KOPT-K1 (cell line): ENCODE data around the gene EDIL3.
"Not testable (repeated sequence)": the region's sequence is repeated elsewhere in the genome, so short reads cannot be mapped to it uniquely, and the experiment has no call there.

Source experiments
- H3K27ac ChIP-seq: fragments of 200-600 bp; sonication (generic); 2 replicates; pipeline ENCODE4 v1.5.1; 2016; ENCODE audit warnings: antibody characterized with exemption, mild to moderate bottlenecking, low read depth, low read length; ENCODE audit not compliant: poor library complexity, severe bottlenecking
- H3K36me3 ChIP-seq: fragments of 200-600 bp; sonication (generic); 2 replicates; pipeline ENCODE4 v1.5.1; 2017; ENCODE audit warnings: antibody characterized with exemption, mild to moderate bottlenecking, low read length, moderate library complexity; ENCODE audit not compliant: insufficient read depth
- H3K9me3 ChIP-seq: fragments of 200-600 bp; sonication (generic); 2 replicates; pipeline ENCODE4 v1.5.1; 2017; ENCODE audit warnings: antibody characterized with exemption, low read length, mild to moderate bottlenecking; ENCODE audit not compliant: insufficient read depth, poor library complexity, severe bottlenecking

Gene EDIL3

GRCh38 chr5:84080908-84081307 is 303.8 kb downstream of the EDIL3 start:
- H3K9me3 ChIP-seq, result no peaks in the 10 kb centered on the region
- H3K36me3 ChIP-seq, result no peaks in the 10 kb centered on the region
- no peak overlapping the region for H3K27ac ChIP-seq

- no peaks in the 10 kb centered on the region for H3K9me3 ChIP-seq
- no peak overlapping the region for H3K27ac ChIP-seq
- no peaks in the 10 kb centered on the region for H3K36me3 ChIP-seq
These were observed 312.3 kb downstream of the EDIL3 start for GRCh38 chr5:84072339-84072738.

DNA sequence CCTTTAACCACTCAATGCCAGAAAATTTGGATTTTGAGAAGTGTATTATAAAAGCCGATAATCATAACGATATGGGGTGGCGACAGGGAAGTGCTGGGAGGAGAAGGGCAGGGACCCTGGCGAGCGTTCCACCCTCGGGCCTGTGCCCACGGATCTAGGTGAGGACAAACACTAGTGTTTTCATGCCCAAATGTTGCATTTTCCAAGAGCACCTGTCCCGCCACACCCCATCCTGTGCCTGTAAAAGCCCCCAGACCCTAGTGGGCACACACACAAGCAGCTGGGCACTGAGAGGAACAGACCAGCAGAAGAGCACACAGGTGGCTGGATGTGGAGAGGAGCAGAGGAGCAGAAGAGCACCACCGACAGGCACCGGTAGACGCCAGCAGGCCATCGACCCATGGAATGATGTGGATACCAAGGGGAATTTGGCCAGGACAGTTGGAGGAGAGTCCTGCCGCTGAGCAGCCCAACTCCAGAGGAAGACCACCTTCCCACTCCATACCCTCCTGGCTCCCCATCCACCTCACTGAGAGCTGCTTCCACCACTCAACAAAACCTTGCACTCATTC is 315.0 kb downstream of the EDIL3 start:
- H3K9me3 ChIP-seq, result no peaks in the 10 kb centered on the region
- no peaks in the 10 kb centered on the region for H3K36me3 ChIP-seq
- no peak overlapping the region for H3K27ac ChIP-seq

GRCh38 chr5:84063041-84063440 is 321.6 kb downstream of the EDIL3 start:
- Histone ChIP-seq H3K27ac (no peak overlapping the region), H3K36me3 (no peaks in the 10 kb centered on the region), H3K9me3 (no peaks in the 10 kb centered on the region)

DNA sequence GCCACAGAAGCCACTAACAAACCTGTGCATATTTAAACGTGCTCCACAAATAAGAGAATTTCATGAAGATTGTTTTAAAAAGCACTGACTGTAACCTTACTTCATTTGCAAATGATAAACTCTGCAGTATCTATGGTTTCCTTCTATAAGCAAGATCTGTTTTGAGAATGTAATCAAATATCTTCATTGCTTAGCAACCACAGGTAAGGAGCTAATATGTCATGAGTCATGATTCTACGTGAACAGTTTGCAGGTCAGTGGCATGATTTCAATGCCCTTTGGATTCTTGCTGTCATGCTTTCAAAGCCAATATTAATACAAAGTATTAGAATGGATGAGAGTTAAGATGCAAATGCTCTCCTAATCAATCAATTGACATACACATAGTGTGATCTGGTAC is 325.0 kb downstream of the EDIL3 start:
- H3K9me3 ChIP-seq, result no peaks in the 10 kb centered on the region
- no peaks in the 10 kb centered on the region for H3K36me3 ChIP-seq
- no peak overlapping the region for H3K27ac ChIP-seq

DNA sequence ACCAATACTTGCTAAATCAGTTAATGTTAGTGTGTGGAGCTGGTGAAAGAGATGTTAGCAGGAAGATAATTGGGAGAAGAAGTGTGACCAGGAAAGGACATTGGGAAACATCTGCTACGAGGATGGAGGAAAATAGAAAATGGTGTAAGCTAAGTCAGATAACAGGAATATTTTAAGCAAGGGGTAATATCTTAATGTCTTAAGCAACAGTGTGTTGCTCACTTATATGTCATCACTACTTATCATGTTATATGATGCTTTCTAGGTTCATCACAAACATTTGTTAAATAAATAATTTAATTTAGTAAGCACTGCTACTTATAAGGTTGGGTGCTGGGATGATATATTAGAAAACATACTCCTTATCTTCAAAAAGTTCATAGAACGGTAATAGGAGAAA is 326.1 kb downstream of the EDIL3 start:
- H3K36me3 ChIP-seq, result no peaks in the 10 kb centered on the region
- no peaks in the 10 kb centered on the region for H3K9me3 ChIP-seq
- H3K27ac ChIP-seq, result no peak overlapping the region

DNA sequence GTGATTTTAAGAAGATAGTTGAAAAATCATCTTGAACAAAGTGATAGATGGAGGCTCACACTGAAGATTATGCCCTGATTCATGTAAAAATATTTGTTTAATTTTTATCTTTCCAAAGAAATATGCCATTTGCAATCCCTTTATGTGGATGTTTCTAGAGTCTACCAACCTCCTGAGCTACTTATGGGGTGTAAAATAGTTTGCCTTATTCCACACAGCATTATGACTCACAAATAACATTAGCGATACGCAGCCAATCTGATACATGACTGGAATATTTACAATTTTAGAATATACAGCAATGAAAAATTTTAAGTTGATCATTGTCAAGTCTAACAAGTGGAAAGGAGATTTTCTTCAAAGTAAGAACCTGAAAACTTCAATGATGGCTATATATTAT is 327.5 kb downstream of the EDIL3 start:
- Histone ChIP-seq H3K36me3 (no peaks in the 10 kb centered on the region), H3K27ac (no peak overlapping the region), H3K9me3 (no peaks in the 10 kb centered on the region)

DNA sequence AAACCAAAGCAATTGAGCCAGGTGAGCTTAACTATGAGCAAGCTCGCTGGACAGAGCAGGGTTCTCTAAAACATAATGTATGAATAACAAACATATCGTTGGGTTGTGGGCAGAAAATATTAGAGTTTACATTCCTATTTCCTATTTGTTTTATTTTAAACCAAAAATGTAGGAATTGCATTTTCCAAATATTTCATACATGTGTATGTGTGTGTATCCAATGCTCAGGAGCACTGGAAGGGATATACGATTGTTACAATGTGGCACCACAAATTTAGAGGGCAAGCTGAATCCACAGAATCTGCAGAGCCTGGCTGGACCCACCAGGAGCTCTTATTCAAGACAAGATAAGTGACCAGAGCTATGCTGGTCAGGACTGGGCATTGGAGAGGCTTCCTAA is 338.7 kb downstream of the EDIL3 start:
- H3K9me3 ChIP-seq, result no peaks in the 10 kb centered on the region
- H3K27ac ChIP-seq, result no peak overlapping the region
- no peaks in the 10 kb centered on the region for H3K36me3 ChIP-seq

DNA sequence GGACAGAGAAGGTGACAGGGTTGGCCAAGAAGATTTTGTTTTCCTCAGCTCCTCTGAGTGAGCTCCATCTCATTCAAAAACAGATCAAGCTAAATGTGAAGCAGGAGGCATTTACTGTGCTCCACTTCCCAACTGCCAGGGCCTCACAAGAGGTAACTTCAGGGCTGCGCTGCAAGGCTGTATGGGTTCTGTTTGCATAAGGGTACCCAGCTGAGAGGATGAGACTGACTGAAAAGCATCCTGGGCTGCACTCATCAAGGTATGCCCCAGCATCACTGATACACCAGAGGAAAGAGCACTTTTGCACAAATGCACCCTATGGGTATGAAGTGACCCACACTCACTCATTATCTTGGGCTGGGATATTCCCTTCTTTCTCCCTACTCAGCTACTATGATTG is 347.8 kb downstream of the EDIL3 start:
- no peaks in the 10 kb centered on the region for H3K9me3 ChIP-seq
- no peaks in the 10 kb centered on the region for H3K36me3 ChIP-seq
- no peak overlapping the region for H3K27ac ChIP-seq

DNA sequence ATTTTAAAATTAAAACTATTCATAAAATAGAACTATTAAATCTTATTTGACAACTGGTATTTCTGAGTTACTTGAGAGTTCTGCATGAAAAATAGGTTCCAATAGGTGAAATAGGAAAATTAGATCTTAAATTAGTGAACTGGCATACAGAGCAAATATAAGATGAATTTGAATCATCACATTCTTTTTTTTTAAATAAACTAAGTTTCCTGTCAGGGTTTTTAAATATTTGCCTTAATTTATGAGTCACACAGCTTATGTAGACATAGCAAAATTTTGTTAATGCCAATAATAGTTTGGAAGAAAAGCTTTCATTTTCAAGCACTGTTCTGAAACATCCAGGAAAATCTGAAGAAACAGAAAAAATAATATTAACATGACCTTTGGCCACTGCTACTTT is 352.4 kb downstream of the EDIL3 start:
- Histone ChIP-seq H3K36me3 (no peaks in the 10 kb centered on the region), H3K9me3 (no peaks in the 10 kb centered on the region), H3K27ac (no peak overlapping the region)

DNA sequence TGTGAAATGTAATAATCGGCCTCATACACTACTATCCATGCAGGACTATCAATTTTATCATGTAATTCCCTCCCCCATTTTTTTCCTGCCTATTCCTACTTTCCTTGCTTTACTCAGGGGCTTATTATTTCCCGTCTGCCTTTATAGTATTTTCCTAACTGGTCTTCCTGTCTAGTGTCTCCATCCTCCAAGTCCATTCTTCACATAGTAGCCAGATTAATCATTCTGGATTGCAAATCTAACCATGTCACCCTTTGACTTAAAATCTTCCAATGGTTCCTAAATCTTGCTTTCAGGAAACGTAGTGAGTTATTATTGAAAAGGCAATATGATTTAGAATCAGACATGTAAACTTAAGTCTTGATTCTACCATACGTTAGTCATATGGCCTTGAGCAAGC is 356.6 kb downstream of the EDIL3 start:
- no peaks in the 10 kb centered on the region for H3K36me3 ChIP-seq
- H3K9me3 ChIP-seq, result no peaks in the 10 kb centered on the region
- H3K27ac ChIP-seq, result no peak overlapping the region

DNA sequence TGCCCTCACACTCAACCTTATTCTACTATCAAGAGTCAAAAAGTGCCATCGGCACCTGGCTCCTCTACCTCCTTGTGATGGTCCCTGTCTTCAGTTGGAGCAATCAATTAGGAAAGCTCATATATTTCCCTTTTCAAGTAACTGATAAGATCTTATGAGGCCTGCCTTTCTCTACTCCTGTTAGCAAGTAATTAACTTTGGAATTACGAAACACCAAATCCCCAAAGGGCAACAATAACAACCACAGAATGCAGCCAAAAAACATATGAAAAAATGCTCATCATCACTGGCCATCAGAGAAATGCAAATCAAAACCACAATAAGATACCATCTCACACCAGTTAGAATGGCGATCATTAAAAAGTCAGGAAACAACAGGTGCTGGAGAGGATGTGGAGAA is 366.2 kb downstream of the EDIL3 start:
- not testable (repeated sequence) for H3K27ac ChIP-seq, H3K9me3 ChIP-seq, H3K36me3 ChIP-seq

- no peaks in the 10 kb centered on the region for H3K36me3 ChIP-seq
- H3K27ac ChIP-seq, result no peak overlapping the region
- H3K9me3 ChIP-seq, result no peaks in the 10 kb centered on the region
These were observed 367.0 kb downstream of the EDIL3 start for GRCh38 chr5:84017523-84018172.

GRCh38 chr5:84016085-84016484 is 368.6 kb downstream of the EDIL3 start:
- Histone ChIP-seq H3K36me3 (no peaks in the 10 kb centered on the region), H3K9me3 (no peaks in the 10 kb centered on the region), H3K27ac (no peak overlapping the region)

- Histone ChIP-seq H3K9me3 (no peaks in the 10 kb centered on the region), H3K36me3 (no peaks in the 10 kb centered on the region), H3K27ac (no peak overlapping the region)
These were observed 369.7 kb downstream of the EDIL3 start for GRCh38 chr5:84014966-84015365.

GRCh38 chr5:83993803-83994202 is 390.9 kb downstream of the EDIL3 start:
- Histone ChIP-seq H3K9me3 (no peaks in the 10 kb centered on the region), H3K27ac (no peak overlapping the region), H3K36me3 (no peaks in the 10 kb centered on the region)
